ENCODE results near the gene KIF26B.

KIF26B gene

GRCh38 chr1:245530937-245531336 is 376.2 kb downstream of the KIF26B start:
- DNase-seq: no peak
- H3K4me1 ChIP-seq (ENCODE audit: control extremely low read depth in 1 of 4, control insufficient read depth in 4 of 4, insufficient read depth in 4 of 4, low read length in 3 of 4): no peaks in the 10 kb centered on the region
- H3K27me3 ChIP-seq (replicated peaks in 2 of 5; ENCODE audit: control insufficient read depth in 4 of 5, insufficient read depth in 5 of 5, low read length in 4 of 5): peaks cover 0 to 2% (median 0%) of the 10 kb centered on the region in 5 experiments
- 100% methylated on average over 1 of the region's 2 CpGs for WGBS (ENCODE audit: insufficient coverage)
- no peak overlapping the region for H3K27ac ChIP-seq (ENCODE audit: insufficient read depth in 1 of 2, low read depth in 1 of 2, low read length in 2 of 2, poor library complexity in 1 of 2, severe bottlenecking in 2 of 2)
- ChIA-PET POLR2A (no interaction called here), CTCF (no interaction called here)
- H3K4me3 ChIP-seq (ENCODE audit: control insufficient read depth in 1 of 7, extremely low read depth in 1 of 7, insufficient read depth in 4 of 7, low read depth in 2 of 7, low read length in 6 of 7): no peak overlapping the region
- no peaks in the 10 kb centered on the region for H3K36me3 ChIP-seq (ENCODE audit: control insufficient read depth in 4 of 4, insufficient read depth in 4 of 4, low read length in 3 of 4)
- H3K9me3 ChIP-seq (ENCODE audit: control extremely low read depth in 1 of 5, control insufficient read depth in 4 of 5, insufficient read depth in 2 of 5, low read depth in 1 of 5, low read length in 4 of 5): no peaks in the 10 kb centered on the region

DNA sequence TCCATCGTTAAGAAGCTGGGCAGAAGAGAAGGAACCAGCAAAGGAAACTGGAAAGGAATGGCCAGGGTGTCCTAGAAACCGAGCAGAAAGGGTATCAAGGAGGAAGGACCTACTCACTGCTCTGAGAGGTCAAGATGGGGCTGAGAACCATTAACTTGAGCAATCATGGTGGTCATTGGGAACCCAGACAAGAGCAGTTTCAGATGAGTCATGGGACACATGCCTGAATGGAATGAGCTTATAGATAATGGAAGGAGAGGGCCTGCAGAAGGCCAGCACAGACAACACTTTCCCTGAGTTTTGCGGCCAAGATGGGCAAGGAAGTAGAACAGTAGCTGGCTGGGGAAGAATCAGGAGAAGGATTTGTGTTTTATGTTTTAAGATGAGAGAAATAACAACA is 383.2 kb downstream of the KIF26B start:
- Histone ChIP-seq H3K27me3 (replicated peaks in 2 of 5; ENCODE audit: control insufficient read depth in 4 of 5, insufficient read depth in 5 of 5, low read length in 4 of 5) (no peaks in the 10 kb centered on the region), H3K4me1 (ENCODE audit: control extremely low read depth in 1 of 4, control insufficient read depth in 4 of 4, insufficient read depth in 4 of 4, low read length in 3 of 4) (no peaks in the 10 kb centered on the region), H3K4me3 (ENCODE audit: control insufficient read depth in 1 of 7, extremely low read depth in 1 of 7, insufficient read depth in 4 of 7, low read depth in 2 of 7, low read length in 6 of 7) (no peak overlapping the region), H3K9me3 (ENCODE audit: control extremely low read depth in 1 of 5, control insufficient read depth in 4 of 5, insufficient read depth in 2 of 5, low read depth in 1 of 5, low read length in 4 of 5) (no peaks in the 10 kb centered on the region), H3K36me3 (ENCODE audit: control insufficient read depth in 4 of 4, insufficient read depth in 4 of 4, low read length in 3 of 4) (no peaks in the 10 kb centered on the region), H3K27ac (ENCODE audit: insufficient read depth in 1 of 2, low read depth in 1 of 2, low read length in 2 of 2, poor library complexity in 1 of 2, severe bottlenecking in 2 of 2) (no peak overlapping the region)
- CTCF ChIA-PET: no interaction called here
- WGBS (ENCODE audit: insufficient coverage): 100% methylated on average over 3 of the region's 3 CpGs
- no peak for DNase-seq
- POLR2A ChIA-PET: no interaction called here

DNA sequence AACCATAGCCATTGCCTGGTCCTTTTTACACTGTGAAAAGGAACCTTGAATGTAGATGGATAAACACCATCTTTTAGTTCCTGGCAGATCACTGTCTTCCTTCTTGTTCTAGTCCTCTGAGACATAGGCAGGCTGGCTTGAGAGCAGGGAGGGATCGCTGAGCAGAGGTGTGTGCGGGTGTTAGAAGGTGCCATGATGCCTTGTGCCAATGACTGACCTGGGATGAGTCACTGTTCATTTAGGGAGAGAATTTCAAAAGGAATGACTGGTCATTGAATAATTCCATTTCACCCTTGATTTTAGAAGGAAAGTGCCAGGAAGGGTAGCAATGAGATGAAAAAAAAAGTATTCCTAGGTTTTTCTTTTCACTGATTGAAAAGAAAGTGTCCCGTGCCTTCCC is 383.9 kb downstream of the KIF26B start:
- Histone ChIP-seq H3K27me3 (replicated peaks in 2 of 5; ENCODE audit: control insufficient read depth in 4 of 5, insufficient read depth in 5 of 5, low read length in 4 of 5) (no peaks in the 10 kb centered on the region), H3K9me3 (ENCODE audit: control extremely low read depth in 1 of 5, control insufficient read depth in 4 of 5, insufficient read depth in 2 of 5, low read depth in 1 of 5, low read length in 4 of 5) (no peaks in the 10 kb centered on the region), H3K4me1 (ENCODE audit: control extremely low read depth in 1 of 4, control insufficient read depth in 4 of 4, insufficient read depth in 4 of 4, low read length in 3 of 4) (no peaks in the 10 kb centered on the region), H3K27ac (ENCODE audit: insufficient read depth in 1 of 2, low read depth in 1 of 2, low read length in 2 of 2, poor library complexity in 1 of 2, severe bottlenecking in 2 of 2) (no peak overlapping the region), H3K4me3 (ENCODE audit: control insufficient read depth in 1 of 7, extremely low read depth in 1 of 7, insufficient read depth in 4 of 7, low read depth in 2 of 7, low read length in 6 of 7) (no peak overlapping the region), H3K36me3 (ENCODE audit: control insufficient read depth in 4 of 4, insufficient read depth in 4 of 4, low read length in 3 of 4) (no peaks in the 10 kb centered on the region)
- no peak for DNase-seq
- CTCF ChIA-PET: no interaction called here
- POLR2A ChIA-PET: no interaction called here
- 100% methylated on average over 3 of the region's 3 CpGs for WGBS (ENCODE audit: insufficient coverage)

DNA sequence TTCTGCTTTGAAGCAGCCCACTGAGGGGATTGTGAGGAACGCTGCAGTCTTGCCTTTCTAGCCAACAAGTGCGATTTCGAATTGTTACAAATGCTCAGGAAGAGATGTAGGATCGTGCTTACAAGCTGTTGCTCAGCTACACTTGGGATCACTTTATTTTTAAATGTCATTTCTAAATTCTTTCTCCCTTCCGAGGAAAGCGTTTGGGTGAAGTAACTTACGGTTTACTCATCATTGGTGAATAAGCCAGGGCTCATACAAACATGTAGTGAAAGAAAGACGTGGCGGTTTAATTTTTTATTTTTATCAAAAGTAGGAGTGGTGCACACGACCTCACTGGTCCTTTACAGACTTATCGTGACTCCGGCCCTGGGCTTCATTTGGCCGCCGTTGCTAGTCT is 386.6 kb downstream of the KIF26B start:
- Histone ChIP-seq H3K36me3 (ENCODE audit: control insufficient read depth in 4 of 4, insufficient read depth in 4 of 4, low read length in 3 of 4) (no peaks in the 10 kb centered on the region), H3K27me3 (replicated peaks in 2 of 5; ENCODE audit: control insufficient read depth in 4 of 5, insufficient read depth in 5 of 5, low read length in 4 of 5) (no peaks in the 10 kb centered on the region), H3K4me1 (ENCODE audit: control extremely low read depth in 1 of 4, control insufficient read depth in 4 of 4, insufficient read depth in 4 of 4, low read length in 3 of 4) (no peaks in the 10 kb centered on the region), H3K9me3 (ENCODE audit: control extremely low read depth in 1 of 5, control insufficient read depth in 4 of 5, insufficient read depth in 2 of 5, low read depth in 1 of 5, low read length in 4 of 5) (no peaks in the 10 kb centered on the region), H3K4me3 (ENCODE audit: control insufficient read depth in 1 of 7, extremely low read depth in 1 of 7, insufficient read depth in 4 of 7, low read depth in 2 of 7, low read length in 6 of 7) (no peak overlapping the region), H3K27ac (ENCODE audit: insufficient read depth in 1 of 2, low read depth in 1 of 2, low read length in 2 of 2, poor library complexity in 1 of 2, severe bottlenecking in 2 of 2) (no peak overlapping the region)
- ChIA-PET POLR2A (no interaction called here), CTCF (interaction anchor here (1.9 kb wide), 1 partner anchor 12 kb away, joined by 4 read pairs; no protein-coding TSS in a partner anchor)
- DNase-seq: no peak
- 100% methylated on average over 11 of the region's 14 CpGs for WGBS (ENCODE audit: insufficient coverage)

- Histone ChIP-seq H3K4me1 (ENCODE audit: control extremely low read depth in 1 of 4, control insufficient read depth in 4 of 4, insufficient read depth in 4 of 4, low read length in 3 of 4) (no peaks in the 10 kb centered on the region), H3K4me3 (ENCODE audit: control insufficient read depth in 1 of 7, extremely low read depth in 1 of 7, insufficient read depth in 4 of 7, low read depth in 2 of 7, low read length in 6 of 7) (no peak overlapping the region), H3K36me3 (ENCODE audit: control insufficient read depth in 4 of 4, insufficient read depth in 4 of 4, low read length in 3 of 4) (no peaks in the 10 kb centered on the region), H3K9me3 (ENCODE audit: control extremely low read depth in 1 of 5, control insufficient read depth in 4 of 5, insufficient read depth in 2 of 5, low read depth in 1 of 5, low read length in 4 of 5) (no peaks in the 10 kb centered on the region), H3K27me3 (replicated peaks in 2 of 5; ENCODE audit: control insufficient read depth in 4 of 5, insufficient read depth in 5 of 5, low read length in 4 of 5) (no peaks in the 10 kb centered on the region), H3K27ac (ENCODE audit: insufficient read depth in 1 of 2, low read depth in 1 of 2, low read length in 2 of 2, poor library complexity in 1 of 2, severe bottlenecking in 2 of 2) (no peak overlapping the region)
- WGBS (ENCODE audit: insufficient coverage): no CpG with 5 or more reads among the region's 6 CpGs
- POLR2A ChIA-PET: no interaction called here
- no peak for DNase-seq
- CTCF ChIA-PET: no interaction called here
These were observed 387.6 kb downstream of the KIF26B start for GRCh38 chr1:245542365-245542764.

- Histone ChIP-seq H3K4me1 (ENCODE audit: control extremely low read depth in 1 of 4, control insufficient read depth in 4 of 4, insufficient read depth in 4 of 4, low read length in 3 of 4) (no peaks in the 10 kb centered on the region), H3K27me3 (replicated peaks in 2 of 5; ENCODE audit: control insufficient read depth in 4 of 5, insufficient read depth in 5 of 5, low read length in 4 of 5) (peaks cover 0 to 2% (median 0%) of the 10 kb centered on the region in 5 experiments), H3K36me3 (ENCODE audit: control insufficient read depth in 4 of 4, insufficient read depth in 4 of 4, low read length in 3 of 4) (no peaks in the 10 kb centered on the region), H3K27ac (ENCODE audit: insufficient read depth in 1 of 2, low read depth in 1 of 2, low read length in 2 of 2, poor library complexity in 1 of 2, severe bottlenecking in 2 of 2) (no peak overlapping the region), H3K4me3 (ENCODE audit: control insufficient read depth in 1 of 7, extremely low read depth in 1 of 7, insufficient read depth in 4 of 7, low read depth in 2 of 7, low read length in 6 of 7) (no peak overlapping the region), H3K9me3 (ENCODE audit: control extremely low read depth in 1 of 5, control insufficient read depth in 4 of 5, insufficient read depth in 2 of 5, low read depth in 1 of 5, low read length in 4 of 5) (no peaks in the 10 kb centered on the region)
- DNase-seq: no peak
- no CpG with 5 or more reads among the region's 5 CpGs for WGBS (ENCODE audit: insufficient coverage)
- ChIA-PET CTCF (no interaction called here), POLR2A (no interaction called here)
These were observed 389.5 kb downstream of the KIF26B start for GRCh38 chr1:245544236-245544635.

GRCh38 chr1:245546875-245547274 is 392.1 kb downstream of the KIF26B start:
- Histone ChIP-seq H3K4me1 (ENCODE audit: control extremely low read depth in 1 of 4, control insufficient read depth in 4 of 4, insufficient read depth in 4 of 4, low read length in 3 of 4) (no peaks in the 10 kb centered on the region), H3K4me3 (ENCODE audit: control insufficient read depth in 1 of 7, extremely low read depth in 1 of 7, insufficient read depth in 4 of 7, low read depth in 2 of 7, low read length in 6 of 7) (peak overlapping the region in 1 of 7 experiments; percentile 42), H3K9me3 (ENCODE audit: control extremely low read depth in 1 of 5, control insufficient read depth in 4 of 5, insufficient read depth in 2 of 5, low read depth in 1 of 5, low read length in 4 of 5) (no peaks in the 10 kb centered on the region), H3K27me3 (replicated peaks in 2 of 5; ENCODE audit: control insufficient read depth in 4 of 5, insufficient read depth in 5 of 5, low read length in 4 of 5) (peaks cover 0 to 2% (median 0%) of the 10 kb centered on the region in 5 experiments), H3K36me3 (ENCODE audit: control insufficient read depth in 4 of 4, insufficient read depth in 4 of 4, low read length in 3 of 4) (no peaks in the 10 kb centered on the region), H3K27ac (ENCODE audit: insufficient read depth in 1 of 2, low read depth in 1 of 2, low read length in 2 of 2, poor library complexity in 1 of 2, severe bottlenecking in 2 of 2) (no peak overlapping the region)
- 64% methylated on average over 13 of the region's 16 CpGs for WGBS (ENCODE audit: insufficient coverage)
- peak; percentile 17 to 29 (median 22) for DNase-seq
- CTCF ChIA-PET: no interaction called here
- POLR2A ChIA-PET: no interaction called here

Data from common myeloid progenitor, CD34-positive (primary cell).